ENCODE data around the gene AGBL4. TPM values are rescaled to one million over a fixed set of nuclear protein-coding genes. Genes with fewer than 3 reads are reported as not detected.

AGBL4 gene
- total RNA-seq, 1 donor, result 0.10 TPM

DNA sequence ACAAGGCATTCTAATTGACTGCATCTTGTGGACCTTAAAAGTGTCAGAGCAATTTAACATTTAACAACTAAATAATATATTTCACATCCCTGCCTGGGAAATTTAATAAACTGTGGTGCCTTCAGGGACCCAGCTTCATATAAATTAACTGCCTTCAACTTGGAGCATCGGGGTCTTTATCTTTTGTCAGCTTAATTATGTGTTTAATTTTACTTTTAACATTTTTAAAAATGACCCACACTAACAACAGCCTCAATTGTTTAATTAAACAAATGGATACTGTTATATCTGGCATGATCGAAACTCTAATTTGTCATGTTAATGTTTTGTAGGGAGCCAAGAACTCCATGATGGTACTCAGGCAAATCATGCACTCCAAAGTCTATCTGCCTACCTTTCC lies 857.7 kb downstream of the AGBL4 start:
- H3K9me3 ChIP-seq (ENCODE audit: low read depth, low read length), result no peaks in the 10 kb centered on the region
- H3K27me3 ChIP-seq (ENCODE audit: insufficient read depth, low read length), result no peaks in the 10 kb centered on the region
- no peaks in the 10 kb centered on the region for H3K4me1 ChIP-seq (ENCODE audit: insufficient read depth, low read length)
- H3K4me3 ChIP-seq (ENCODE audit: low read length), result no peak overlapping the region

- H3K9me3 ChIP-seq (ENCODE audit: low read depth, low read length), result no peaks in the 10 kb centered on the region
Measured at GRCh38 chr1:49163031-49163430, 860.7 kb downstream of the AGBL4 start.

GRCh38 chr1:49160677-49161076 lies 863.1 kb downstream of the AGBL4 start:
- no peaks in the 10 kb centered on the region for H3K4me1 ChIP-seq (ENCODE audit: insufficient read depth, low read length)

More at GRCh38 chr1:49163031-49163430, 860.7 kb downstream of the AGBL4 start:
- Histone ChIP-seq H3K27me3 (ENCODE audit: insufficient read depth, low read length) (no peaks in the 10 kb centered on the region), H3K4me3 (ENCODE audit: low read length) (no peak overlapping the region), H3K4me1 (ENCODE audit: insufficient read depth, low read length) (no peaks in the 10 kb centered on the region)

GRCh38 chr1:49136738-49137251 lies 887.0 kb downstream of the AGBL4 start:
- Histone ChIP-seq H3K9me3 (ENCODE audit: low read depth, low read length) (no peaks in the 10 kb centered on the region), H3K4me1 (ENCODE audit: insufficient read depth, low read length) (no peaks in the 10 kb centered on the region), H3K4me3 (ENCODE audit: low read length) (no peak overlapping the region), H3K27me3 (ENCODE audit: insufficient read depth, low read length) (no peaks in the 10 kb centered on the region)

More at GRCh38 chr1:49160677-49161076, 863.1 kb downstream of the AGBL4 start:
- Histone ChIP-seq H3K9me3 (ENCODE audit: low read depth, low read length) (no peaks in the 10 kb centered on the region), H3K4me3 (ENCODE audit: low read length) (no peak overlapping the region), H3K27me3 (ENCODE audit: insufficient read depth, low read length) (no peaks in the 10 kb centered on the region)

DNA sequence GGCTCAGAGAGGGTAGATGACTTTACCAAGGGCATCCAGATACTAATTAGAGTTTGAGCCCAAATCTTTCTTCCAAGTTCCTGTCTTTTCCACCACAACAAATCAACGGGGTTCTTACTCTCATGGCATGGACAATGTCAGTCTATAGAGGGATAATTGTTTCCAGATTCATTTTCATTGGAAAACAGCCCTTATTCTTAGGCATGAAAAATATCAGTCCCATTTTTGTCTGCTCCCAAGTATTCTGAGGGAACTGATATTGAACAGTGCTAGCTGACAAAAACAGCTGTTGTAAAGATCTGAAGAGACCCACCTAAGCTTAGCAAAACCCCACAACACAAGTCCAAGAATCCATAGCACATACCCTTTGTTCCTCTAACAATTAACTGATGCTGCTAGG lies 898.0 kb downstream of the AGBL4 start:
- Histone ChIP-seq H3K27me3 (ENCODE audit: insufficient read depth, low read length) (no peaks in the 10 kb centered on the region), H3K4me1 (ENCODE audit: insufficient read depth, low read length) (no peaks in the 10 kb centered on the region), H3K9me3 (ENCODE audit: low read depth, low read length) (no peaks in the 10 kb centered on the region), H3K4me3 (ENCODE audit: low read length) (no peak overlapping the region)

DNA sequence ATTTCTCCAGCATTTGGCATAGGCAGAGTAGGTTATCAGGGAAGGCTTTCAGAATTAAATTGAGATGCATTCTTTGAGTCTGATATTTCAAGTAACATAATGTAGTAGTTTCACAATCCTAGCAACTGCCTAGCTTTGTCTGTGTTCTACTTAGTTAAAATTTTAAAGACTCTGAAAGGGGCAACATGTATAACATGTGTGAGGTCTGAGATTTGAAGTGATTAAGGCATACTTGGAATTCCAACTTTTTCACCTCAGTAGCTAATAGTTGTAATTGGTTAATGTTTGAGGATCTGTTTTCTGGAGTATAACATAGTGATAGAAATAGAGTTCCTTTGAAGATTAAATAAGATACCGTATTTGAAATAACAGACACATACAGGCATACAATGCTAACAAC lies 911.8 kb downstream of the AGBL4 start:
- Histone ChIP-seq H3K27me3 (ENCODE audit: insufficient read depth, low read length) (no peaks in the 10 kb centered on the region), H3K9me3 (ENCODE audit: low read depth, low read length) (no peaks in the 10 kb centered on the region), H3K4me3 (ENCODE audit: low read length) (no peak overlapping the region), H3K4me1 (ENCODE audit: insufficient read depth, low read length) (no peaks in the 10 kb centered on the region)

DNA sequence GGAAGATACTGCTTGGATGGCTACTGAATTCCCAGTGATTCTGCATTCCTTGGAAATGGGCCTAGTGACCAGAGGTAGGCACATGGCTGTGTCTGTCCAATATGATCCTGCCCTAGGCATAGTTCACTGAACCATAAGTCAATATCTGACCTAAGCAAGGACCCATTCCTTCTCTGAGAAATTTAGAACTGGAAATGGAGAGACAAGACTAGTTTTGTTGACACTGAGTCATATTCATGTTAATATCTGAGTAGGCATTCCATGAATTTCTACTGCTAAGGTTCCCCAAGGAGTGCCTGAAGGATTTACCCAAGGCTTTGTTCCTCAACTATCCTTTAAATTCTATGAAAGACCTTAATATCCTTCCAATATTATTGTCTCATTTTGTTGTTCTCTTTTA lies 917.3 kb downstream of the AGBL4 start:
- Histone ChIP-seq H3K4me3 (ENCODE audit: low read length) (no peak overlapping the region), H3K4me1 (ENCODE audit: insufficient read depth, low read length) (no peaks in the 10 kb centered on the region), H3K9me3 (ENCODE audit: low read depth, low read length) (no peaks in the 10 kb centered on the region), H3K27me3 (ENCODE audit: insufficient read depth, low read length) (no peaks in the 10 kb centered on the region)

GRCh38 chr1:49104575-49104974 lies 919.2 kb downstream of the AGBL4 start:
- H3K27me3 ChIP-seq (ENCODE audit: insufficient read depth, low read length), result no peaks in the 10 kb centered on the region
- H3K4me1 ChIP-seq (ENCODE audit: insufficient read depth, low read length), result no peaks in the 10 kb centered on the region
- H3K9me3 ChIP-seq (ENCODE audit: low read depth, low read length), result no peaks in the 10 kb centered on the region
- no peak overlapping the region for H3K4me3 ChIP-seq (ENCODE audit: low read length)

GRCh38 chr1:49102752-49103151 lies 921.0 kb downstream of the AGBL4 start:
- no peaks in the 10 kb centered on the region for H3K4me1 ChIP-seq (ENCODE audit: insufficient read depth, low read length)
- H3K4me3 ChIP-seq (ENCODE audit: low read length), result no peak overlapping the region

GRCh38 chr1:49098866-49099265 lies 924.9 kb downstream of the AGBL4 start:
- Histone ChIP-seq H3K4me3 (ENCODE audit: low read length) (no peak overlapping the region), H3K9me3 (ENCODE audit: low read depth, low read length) (no peaks in the 10 kb centered on the region), H3K4me1 (ENCODE audit: insufficient read depth, low read length) (no peaks in the 10 kb centered on the region), H3K27me3 (ENCODE audit: insufficient read depth, low read length) (no peaks in the 10 kb centered on the region)

More at GRCh38 chr1:49102752-49103151, 921.0 kb downstream of the AGBL4 start:
- H3K27me3 ChIP-seq (ENCODE audit: insufficient read depth, low read length), result no peaks in the 10 kb centered on the region
- H3K9me3 ChIP-seq (ENCODE audit: low read depth, low read length), result no peaks in the 10 kb centered on the region

GRCh38 chr1:49086327-49086726 lies 937.4 kb downstream of the AGBL4 start:
- Histone ChIP-seq H3K4me3 (ENCODE audit: low read length) (no peak overlapping the region), H3K9me3 (ENCODE audit: low read depth, low read length) (no peaks in the 10 kb centered on the region), H3K4me1 (ENCODE audit: insufficient read depth, low read length) (no peaks in the 10 kb centered on the region), H3K27me3 (ENCODE audit: insufficient read depth, low read length) (no peaks in the 10 kb centered on the region)

DNA sequence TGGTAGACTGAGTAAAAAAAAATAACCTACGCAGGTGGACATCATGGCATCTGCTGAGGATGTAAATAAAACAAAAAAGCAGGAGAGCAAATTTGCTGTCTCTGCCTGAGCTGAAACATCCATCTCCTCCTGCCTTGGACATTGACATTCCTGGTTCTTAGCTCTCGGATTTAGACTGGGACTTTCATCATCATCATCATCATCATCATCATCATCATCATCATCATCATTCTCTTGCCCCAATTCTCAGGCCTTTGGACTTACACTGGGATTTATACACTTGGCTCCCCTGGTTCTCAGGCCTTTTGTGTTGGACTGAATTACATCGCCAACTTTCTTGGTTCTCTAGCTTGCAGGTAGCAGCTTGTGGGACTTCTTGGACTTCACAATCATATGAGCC lies 938.7 kb downstream of the AGBL4 start:
- Histone ChIP-seq H3K9me3 (ENCODE audit: low read depth, low read length) (no peaks in the 10 kb centered on the region), H3K4me1 (ENCODE audit: insufficient read depth, low read length) (no peaks in the 10 kb centered on the region), H3K27me3 (ENCODE audit: insufficient read depth, low read length) (no peaks in the 10 kb centered on the region), H3K4me3 (ENCODE audit: low read length) (no peak overlapping the region)

DNA sequence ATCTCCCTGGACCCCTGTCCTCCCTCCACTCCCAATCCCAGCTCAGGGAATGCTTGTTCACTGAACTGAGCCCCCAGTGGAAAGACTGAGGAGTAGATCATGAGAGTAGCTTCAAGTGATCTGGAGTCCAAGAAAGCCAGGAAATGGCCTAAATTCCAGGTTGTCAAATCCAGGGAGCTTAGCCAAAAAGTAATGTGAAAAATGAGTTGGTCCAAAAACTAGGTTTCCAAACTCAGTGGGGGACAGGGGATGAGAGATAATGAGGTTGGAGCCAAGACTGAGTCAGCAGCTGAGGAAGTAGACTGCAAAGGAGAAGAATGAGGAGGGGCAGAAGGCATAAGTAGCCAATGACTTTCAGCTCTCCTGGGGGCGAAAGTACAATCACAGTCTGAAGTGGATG lies 963.0 kb downstream of the AGBL4 start:
- H3K9me3 ChIP-seq (ENCODE audit: low read depth, low read length), result no peaks in the 10 kb centered on the region
- H3K4me3 ChIP-seq (ENCODE audit: low read length), result no peak overlapping the region
- H3K4me1 ChIP-seq (ENCODE audit: insufficient read depth, low read length), result no peaks in the 10 kb centered on the region
- no peaks in the 10 kb centered on the region for H3K27me3 ChIP-seq (ENCODE audit: insufficient read depth, low read length)

DNA sequence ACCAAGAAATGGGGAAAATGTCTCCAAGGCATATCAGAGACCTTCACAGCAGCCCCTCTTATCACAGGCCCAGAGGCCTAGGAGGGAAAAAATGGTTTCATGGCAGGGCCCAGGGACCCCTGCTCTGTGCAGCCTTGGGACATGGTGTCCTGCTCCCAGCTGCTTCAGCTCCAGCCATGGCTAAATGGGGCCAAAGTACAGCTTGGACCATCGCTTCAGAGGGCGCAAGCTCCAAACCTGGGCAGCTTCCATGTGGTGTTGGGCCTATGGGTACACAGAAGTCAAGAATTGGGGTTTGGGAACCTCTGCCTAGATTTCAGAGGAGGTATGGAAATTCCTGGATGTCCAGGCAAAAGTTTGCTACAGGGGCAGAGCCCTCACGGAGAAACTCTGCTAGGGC lies 964.7 kb downstream of the AGBL4 start:
- Histone ChIP-seq H3K9me3 (ENCODE audit: low read depth, low read length) (no peaks in the 10 kb centered on the region), H3K27me3 (ENCODE audit: insufficient read depth, low read length) (no peaks in the 10 kb centered on the region), H3K4me3 (ENCODE audit: low read length) (no peak overlapping the region), H3K4me1 (ENCODE audit: insufficient read depth, low read length) (no peaks in the 10 kb centered on the region)

DNA sequence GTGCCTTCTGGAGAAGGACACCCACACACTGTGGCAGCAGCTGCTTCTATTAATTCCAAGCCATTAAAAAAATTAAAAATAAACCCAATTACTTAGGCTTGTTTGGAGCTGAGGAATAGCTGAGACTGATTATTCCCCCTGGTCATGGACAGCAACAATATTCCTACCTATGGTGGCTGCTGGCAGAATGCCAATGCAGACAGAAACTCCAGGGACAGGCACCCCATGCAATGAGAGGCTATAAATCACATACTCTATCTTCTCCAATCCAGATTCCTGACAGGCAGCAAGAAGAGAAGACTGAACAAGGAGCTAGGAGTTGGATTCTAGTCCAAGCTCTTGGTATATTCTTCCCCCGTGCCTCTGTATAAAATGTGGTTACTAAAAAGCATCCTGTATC lies 971.7 kb downstream of the AGBL4 start:
- no peak overlapping the region for H3K4me3 ChIP-seq (ENCODE audit: low read length)
- H3K4me1 ChIP-seq (ENCODE audit: insufficient read depth, low read length), result no peaks in the 10 kb centered on the region
- H3K27me3 ChIP-seq (ENCODE audit: insufficient read depth, low read length), result no peaks in the 10 kb centered on the region
- H3K9me3 ChIP-seq (ENCODE audit: low read depth, low read length), result no peaks in the 10 kb centered on the region

DNA sequence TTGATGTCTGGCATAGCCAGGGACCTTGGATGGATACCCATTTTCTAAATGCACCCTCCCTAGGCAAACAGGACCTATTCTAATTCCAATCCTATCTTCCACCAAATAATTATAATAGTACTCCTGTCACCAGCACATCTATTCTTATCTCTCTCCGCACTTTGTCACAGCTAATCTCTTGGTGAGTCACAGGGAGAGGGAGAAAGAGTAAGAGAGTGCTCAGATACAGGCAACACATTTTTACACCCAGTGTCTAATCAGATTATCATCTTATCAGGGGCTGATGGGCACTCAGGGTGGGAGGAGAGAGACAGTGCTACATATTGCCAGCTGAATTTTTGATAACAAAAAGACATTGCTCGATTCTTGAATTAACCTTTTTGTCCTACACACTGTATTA lies 972.1 kb downstream of the AGBL4 start:
- Histone ChIP-seq H3K9me3 (ENCODE audit: low read depth, low read length) (no peaks in the 10 kb centered on the region), H3K4me3 (ENCODE audit: low read length) (no peak overlapping the region), H3K4me1 (ENCODE audit: insufficient read depth, low read length) (no peaks in the 10 kb centered on the region), H3K27me3 (ENCODE audit: insufficient read depth, low read length) (no peaks in the 10 kb centered on the region)

All from mononuclear cell (primary cell).